Neuronal stem cell (in vitro differentiated cells): ENCODE data around the gene HS6ST3.

Experiments used
- DNase-seq: peaks from one replicate; pipeline ENCODE4 v3.0.0-alpha.2; 2013; ENCODE audit warnings: low spot score
- H2AFZ ChIP-seq: one replicate; pipeline ENCODE4 v1.6.1; 2013; ENCODE audit warnings: mild to moderate bottlenecking, low read length, inconsistent platforms
- H2AK5ac ChIP-seq: 2 replicates; pipeline ENCODE4 v1.6.1; 2013; ENCODE audit warnings: low read depth, mild to moderate bottlenecking, inconsistent platforms, low read length, moderate library complexity, mixed read lengths
- H2BK120ac ChIP-seq: 2 replicates; pipeline ENCODE4 v1.6.1; 2013; ENCODE audit warnings: low read depth, mild to moderate bottlenecking, inconsistent platforms, low read length, moderate library complexity, mixed read lengths
- H2BK12ac ChIP-seq: one replicate; pipeline ENCODE4 v1.6.1; 2013; ENCODE audit warnings: low read length, inconsistent platforms
- H2BK15ac ChIP-seq: 2 replicates; pipeline ENCODE4 v1.6.1; 2013; ENCODE audit warnings: mild to moderate bottlenecking, low read length, inconsistent platforms, mixed read lengths
- H2BK5ac ChIP-seq: one replicate; pipeline ENCODE4 v1.6.1; 2013; ENCODE audit warnings: inconsistent platforms, mild to moderate bottlenecking, low read length, moderate library complexity
- H3K14ac ChIP-seq: one replicate; pipeline ENCODE4 v1.6.1; 2013; ENCODE audit warnings: low read length, inconsistent platforms
- H3K18ac ChIP-seq: 2 replicates; pipeline ENCODE4 v1.6.1; 2013; ENCODE audit warnings: low read length, inconsistent platforms
- H3K23ac ChIP-seq: 2 replicates; pipeline ENCODE4 v1.6.1; 2013; ENCODE audit warnings: low read depth, mild to moderate bottlenecking, mixed read lengths, low read length, inconsistent platforms; ENCODE audit not compliant: poor library complexity
- H3K27ac ChIP-seq: replicated peaks from 3 replicates; pipeline ENCODE4 v1.5.1; 2013; ENCODE audit warnings: low read length, inconsistent platforms
- H3K27me3 ChIP-seq, 3 experiments: 2 replicates each; pipeline ENCODE4 v1.6.1; 2013; ENCODE audit warnings: low read length in 3 of 3, mild to moderate bottlenecking in 2 of 3, inconsistent platforms in 1 of 3, low read depth in 1 of 3, mixed read lengths in 1 of 3, moderate library complexity in 1 of 3; ENCODE audit not compliant: control insufficient read depth in 3 of 3, insufficient read depth in 3 of 3
- H3K36me3 ChIP-seq, 2 donors: replicated peaks in 1 of 2; 2 replicates each; pipeline ENCODE4 v1.6.1; 2013; ENCODE audit warnings: low read length in 2 of 2; ENCODE audit not compliant: control insufficient read depth in 2 of 2, insufficient read depth in 2 of 2
- H3K4ac ChIP-seq: 2 replicates; pipeline ENCODE4 v1.6.1; 2013; ENCODE audit warnings: inconsistent platforms, mild to moderate bottlenecking, low read length, moderate library complexity
- H3K4me1 ChIP-seq, 2 donors: 1 replicate in 1 of 2; 2 replicates in 1 of 2; pipeline ENCODE4 v1.6.1; 2013; ENCODE audit warnings: low read length in 2 of 2, low read depth in 1 of 2; ENCODE audit not compliant: control insufficient read depth in 2 of 2, insufficient read depth in 1 of 2
- H3K4me2 ChIP-seq: one replicate; pipeline ENCODE4 v1.6.1; 2013; ENCODE audit warnings: mild to moderate bottlenecking, low read length, inconsistent platforms; ENCODE audit not compliant: insufficient read depth, poor library complexity, severe bottlenecking
- H3K4me3 ChIP-seq, 2 donors: 2 replicates each; pipeline ENCODE4 v1.5.1; 2013; ENCODE audit warnings: low read length in 2 of 2, mild to moderate bottlenecking in 2 of 2, inconsistent platforms in 1 of 2, moderate library complexity in 1 of 2
- H3K79me1 ChIP-seq: one replicate; pipeline ENCODE4 v1.6.1; 2013; ENCODE audit warnings: low read depth, mild to moderate bottlenecking, inconsistent platforms, low read length, moderate library complexity
- H3K9ac ChIP-seq: one replicate; pipeline ENCODE4 v1.6.1; 2013; ENCODE audit warnings: mild to moderate bottlenecking, low read depth, low read length, inconsistent platforms; ENCODE audit not compliant: poor library complexity
- H3K9me3 ChIP-seq, 2 donors: replicated peaks in 1 of 2; 2 replicates each; pipeline versions ENCODE3 to v1.6.1; 2013; ENCODE audit warnings: low read length in 2 of 2, mild to moderate bottlenecking in 2 of 2, inconsistent platforms in 1 of 2, low read depth in 1 of 2, mixed read lengths in 1 of 2, moderate library complexity in 1 of 2; ENCODE audit not compliant: control insufficient read depth in 2 of 2, insufficient read depth in 1 of 2
- H4K8ac ChIP-seq: one replicate; pipeline ENCODE4 v1.6.1; 2013; ENCODE audit warnings: low read depth, mild to moderate bottlenecking, inconsistent platforms, low read length, moderate library complexity
- H4K91ac ChIP-seq: one replicate; pipeline ENCODE4 v1.6.1; 2013; ENCODE audit warnings: low read length, low read depth, mild to moderate bottlenecking, inconsistent platforms; ENCODE audit not compliant: poor library complexity
- WGBS, 2 donors: extraction: QIAGEN DNeasy Blood & Tissue Kit; methylation state at CpG; one replicate each; pipeline ENCODE4 v1.1.7; 2013; ENCODE audit warnings: missing lambda C conversion rate in 2 of 2, mixed read lengths in 1 of 2; ENCODE audit not compliant: insufficient read length in 2 of 2, insufficient replicate concordance in 1 of 2; ENCODE audit errors: extremely low coverage in 2 of 2; 5-methylcytosine and 5-hydroxymethylcytosine counted together

Gene HS6ST3

DNA sequence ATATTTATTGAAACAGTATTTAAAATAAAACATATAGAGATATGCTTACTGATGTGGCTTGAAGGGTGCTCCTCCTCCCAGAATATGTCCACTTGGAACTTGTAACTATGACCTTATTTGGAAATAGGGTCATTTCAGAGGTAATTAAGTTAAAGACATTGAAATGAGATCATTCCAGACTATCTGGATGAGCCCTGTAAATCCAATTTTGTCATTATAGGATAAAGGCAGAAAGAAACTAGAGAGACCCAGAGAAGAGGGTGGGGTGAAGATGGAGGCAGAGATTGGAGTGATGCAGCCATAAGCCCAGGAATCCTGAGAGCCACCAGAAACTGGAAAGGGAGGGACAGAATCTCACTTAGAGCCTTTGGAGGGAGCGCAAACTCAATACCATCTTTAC, 661.2 kb downstream of the HS6ST3 start:
- DNase-seq = no peak
- H2AFZ ChIP-seq = no peak overlapping the region
- no peak overlapping the region for H3K4ac ChIP-seq
- H2BK120ac ChIP-seq = no peak overlapping the region
- H2BK12ac ChIP-seq = no peak overlapping the region
- no peaks in the 10 kb centered on the region for H3K4me1 ChIP-seq
- no peak overlapping the region for H3K18ac ChIP-seq
- H4K8ac ChIP-seq = no peak overlapping the region
- H3K9ac ChIP-seq = no peak overlapping the region
- H3K23ac ChIP-seq = no peak overlapping the region
- H3K14ac ChIP-seq = no peak overlapping the region
- WGBS, 2 donors = no CpG with 5 or more reads among the region's 1 CpG
- no peaks in the 10 kb centered on the region for H3K36me3 ChIP-seq
- H4K91ac ChIP-seq = no peak overlapping the region
- H3K27ac ChIP-seq = no peak overlapping the region
- no peak overlapping the region for H2AK5ac ChIP-seq
- H3K9me3 ChIP-seq = no peaks in the 10 kb centered on the region
- no peak overlapping the region for H2BK15ac ChIP-seq
- no peak overlapping the region for H3K4me3 ChIP-seq
- H3K79me1 ChIP-seq = no peaks in the 10 kb centered on the region
- H3K27me3 ChIP-seq = no peaks in the 10 kb centered on the region
- no peak overlapping the region for H2BK5ac ChIP-seq
- no peak overlapping the region for H3K4me2 ChIP-seq

DNA sequence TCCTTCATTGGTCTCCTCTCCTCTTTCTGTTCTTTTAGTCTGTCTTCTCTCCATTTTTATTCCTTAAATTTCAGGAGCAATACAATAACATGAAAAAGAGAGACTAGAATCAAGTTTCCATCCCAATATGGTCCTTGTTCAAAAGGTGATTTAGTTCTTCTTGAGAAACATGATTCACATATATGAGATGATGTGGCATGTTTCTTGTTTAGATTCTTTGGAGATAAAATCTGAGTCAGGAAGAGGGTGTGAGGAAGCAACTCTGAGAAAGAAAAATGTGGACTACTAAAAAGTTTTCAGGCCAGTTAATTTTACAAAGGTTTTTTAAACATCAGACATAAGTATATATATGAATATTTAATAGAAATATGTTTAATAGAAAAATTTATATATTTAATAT, 673.0 kb downstream of the HS6ST3 start:
- no peak overlapping the region for H4K8ac ChIP-seq
- no peak overlapping the region for H2AK5ac ChIP-seq
- H3K36me3 ChIP-seq = no peaks in the 10 kb centered on the region
- no peak overlapping the region for H3K4ac ChIP-seq
- H2BK5ac ChIP-seq = no peak overlapping the region
- H3K4me3 ChIP-seq = no peak overlapping the region
- H3K9me3 ChIP-seq = no peaks in the 10 kb centered on the region
- H2AFZ ChIP-seq = no peak overlapping the region
- H2BK120ac ChIP-seq = no peak overlapping the region
- no peak overlapping the region for H2BK12ac ChIP-seq
- no peak overlapping the region for H3K27ac ChIP-seq
- no peak overlapping the region for H3K23ac ChIP-seq
- no peak overlapping the region for H3K14ac ChIP-seq
- no peaks in the 10 kb centered on the region for H3K27me3 ChIP-seq
- no peak overlapping the region for H2BK15ac ChIP-seq
- no peaks in the 10 kb centered on the region for H3K79me1 ChIP-seq
- no peak overlapping the region for H3K4me2 ChIP-seq
- H3K18ac ChIP-seq = no peak overlapping the region
- peaks cover 0 to 8% of the 10 kb centered on the region in 2 donors for H3K4me1 ChIP-seq
- no peak overlapping the region for H3K9ac ChIP-seq
- DNase-seq = no peak
- no peak overlapping the region for H4K91ac ChIP-seq

DNA sequence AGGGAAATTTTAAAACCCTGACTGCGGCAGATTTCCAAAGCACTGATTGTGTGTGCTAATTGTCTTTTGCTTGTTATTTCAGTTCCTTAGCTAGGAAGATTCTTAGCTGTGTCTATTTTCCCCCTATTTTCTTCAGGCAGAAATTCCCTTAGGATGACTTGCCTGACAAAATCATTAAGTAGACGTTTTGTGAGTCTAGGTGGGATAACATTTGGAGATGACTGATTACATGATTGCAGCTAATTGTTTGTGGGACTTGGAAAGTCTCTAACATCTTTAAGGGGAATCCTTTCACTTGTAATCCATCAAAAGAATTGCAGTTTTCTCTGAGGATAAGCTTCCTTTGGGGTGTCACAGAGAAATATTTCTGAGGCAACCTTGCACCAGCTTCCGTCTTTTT, 676.4 kb downstream of the HS6ST3 start:
- no peak for DNase-seq
- Histone ChIP-seq H2BK12ac (no peak overlapping the region), H3K14ac (no peak overlapping the region), H3K9ac (no peak overlapping the region), H3K36me3 (no peaks in the 10 kb centered on the region), H3K27me3 (no peaks in the 10 kb centered on the region), H3K4me1 (peaks cover 0 to 21% of the 10 kb centered on the region in 2 donors), H2AK5ac (no peak overlapping the region), H3K9me3 (no peaks in the 10 kb centered on the region), H3K79me1 (no peaks in the 10 kb centered on the region), H2BK120ac (no peak overlapping the region), H3K4me3 (no peak overlapping the region), H3K4ac (no peak overlapping the region), H2BK5ac (no peak overlapping the region), H4K8ac (no peak overlapping the region), H3K27ac (no peak overlapping the region), H3K18ac (no peak overlapping the region), H3K4me2 (no peak overlapping the region), H4K91ac (no peak overlapping the region), H3K23ac (no peak overlapping the region), H2AFZ (no peak overlapping the region), H2BK15ac (no peak overlapping the region)
- no CpG with 5 or more reads among the region's 3 CpGs for WGBS, 2 donors

DNA sequence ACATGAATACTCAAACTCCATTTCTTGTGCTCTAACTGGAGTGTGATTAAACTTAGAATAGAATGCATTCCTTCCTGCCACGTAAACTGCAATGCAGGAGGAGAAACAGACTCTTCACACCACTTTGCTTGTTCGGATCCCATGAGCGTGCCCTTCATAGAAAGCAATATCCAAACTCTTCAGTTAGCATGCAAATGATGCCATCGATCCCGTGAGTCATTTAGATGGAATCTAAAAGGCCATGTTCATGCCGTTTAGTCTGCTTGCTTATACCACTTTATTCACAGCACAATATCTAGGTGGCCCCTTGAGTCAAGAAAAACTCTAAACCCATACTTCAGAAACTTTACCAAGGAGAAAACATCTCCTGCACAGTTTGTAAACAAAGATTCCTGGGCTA, 678.6 kb downstream of the HS6ST3 start:
- Histone ChIP-seq H2BK15ac (no peak overlapping the region), H3K4me2 (no peak overlapping the region), H3K23ac (no peak overlapping the region), H4K91ac (no peak overlapping the region), H3K4ac (no peak overlapping the region), H2BK5ac (no peak overlapping the region), H3K36me3 (no peaks in the 10 kb centered on the region), H3K18ac (no peak overlapping the region), H3K27me3 (no peaks in the 10 kb centered on the region), H3K9me3 (no peaks in the 10 kb centered on the region), H3K79me1 (no peaks in the 10 kb centered on the region), H3K4me1 (peaks cover 0 to 24% of the 10 kb centered on the region in 2 donors), H3K27ac (peak overlapping the region; percentile 54), H3K4me3 (no peak overlapping the region), H2AFZ (no peak overlapping the region), H2BK12ac (no peak overlapping the region), H2BK120ac (no peak overlapping the region), H3K9ac (no peak overlapping the region), H2AK5ac (no peak overlapping the region), H4K8ac (no peak overlapping the region), H3K14ac (no peak overlapping the region)
- WGBS, 2 donors = no CpG with 5 or more reads among the region's 6 CpGs
- no peak for DNase-seq
